ENCODE data around the gene HSPB3.
"Not testable (repeated sequence)": the region's sequence is repeated elsewhere in the genome, so short reads cannot be mapped to it uniquely, and the experiment has no call there.

Gene HSPB3, protein sequence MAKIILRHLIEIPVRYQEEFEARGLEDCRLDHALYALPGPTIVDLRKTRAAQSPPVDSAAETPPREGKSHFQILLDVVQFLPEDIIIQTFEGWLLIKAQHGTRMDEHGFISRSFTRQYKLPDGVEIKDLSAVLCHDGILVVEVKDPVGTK

DNA sequence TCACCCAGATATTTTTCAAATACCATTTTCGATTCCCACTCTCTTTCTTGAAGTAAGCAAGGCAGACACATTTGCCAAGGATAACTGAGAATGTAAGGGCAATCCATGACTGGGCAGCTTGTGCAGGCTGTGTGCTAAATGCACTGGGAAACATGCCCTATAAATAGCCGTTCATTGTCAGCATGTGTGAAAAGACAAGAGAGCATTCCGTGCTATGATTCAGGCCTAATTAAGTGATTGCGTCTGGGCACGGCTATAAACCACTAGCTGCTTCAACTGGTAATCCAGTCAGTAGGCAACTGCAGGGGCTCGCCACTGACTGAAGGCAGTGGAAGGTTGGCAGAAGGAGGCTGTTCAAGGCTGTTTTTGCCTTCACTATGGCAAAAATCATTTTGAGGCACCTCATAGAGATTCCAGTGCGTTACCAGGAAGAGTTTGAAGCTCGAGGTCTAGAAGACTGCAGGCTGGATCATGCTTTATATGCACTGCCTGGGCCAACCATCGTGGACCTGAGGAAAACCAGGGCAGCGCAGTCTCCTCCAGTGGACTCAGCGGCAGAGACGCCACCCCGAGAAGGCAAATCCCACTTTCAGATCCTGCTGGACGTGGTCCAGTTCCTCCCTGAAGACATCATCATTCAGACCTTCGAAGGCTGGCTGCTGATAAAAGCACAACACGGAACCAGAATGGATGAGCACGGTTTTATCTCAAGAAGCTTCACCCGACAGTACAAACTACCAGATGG, at the start of gene HSPB3:
HSPB3 (plus strand) TSS at position 287 of the 745 bp plus-strand sequence; CDS start at position 378, 91 bp downstream.
- ChIA-PET CTCF (interaction anchor here (1.0 kb wide), 1 partner anchor 33 kb away, joined by 3 read pairs; no protein-coding TSS in a partner anchor), POLR2A (no interaction called here)
- no peak for DNase-seq (ENCODE audit: extremely low spot score)
- TF ChIP-seq FOXM1 (IDR thresholded peaks at IDR 0.05; ENCODE audit: borderline replicate concordance) (no peak), TARDBP (IDR thresholded peaks at IDR 0.05) (no peak), LEF1 (IDR thresholded peaks at IDR 0.05; ENCODE audit: borderline replicate concordance) (no peak), SP1 (IDR thresholded peaks at IDR 0.05) (no peak), ZNF384 (IDR thresholded peaks at IDR 0.05) (no peak), FOXA1 (IDR thresholded peaks at IDR 0.05) (no peak), BHLHE40 (IDR thresholded peaks at IDR 0.05; ENCODE audit: borderline replicate concordance) (no peak), SUZ12 (IDR thresholded peaks at IDR 0.05) (no peak), ELF4 (IDR thresholded peaks at IDR 0.05) (no peak), NFRKB (IDR thresholded peaks at IDR 0.05) (no peak), CTBP1 (IDR thresholded peaks at IDR 0.05; ENCODE audit: borderline replicate concordance) (no peak), L3MBTL2 (conservative IDR thresholded peaks at IDR 0.05) (no peak), HDGF (IDR thresholded peaks at IDR 0.05; ENCODE audit: borderline replicate concordance) (no peak), ARNT (IDR thresholded peaks at IDR 0.05) (no peak), FOXK2 (IDR thresholded peaks at IDR 0.05) (no peak)
- TF ChIP-seq, protein P1, sequence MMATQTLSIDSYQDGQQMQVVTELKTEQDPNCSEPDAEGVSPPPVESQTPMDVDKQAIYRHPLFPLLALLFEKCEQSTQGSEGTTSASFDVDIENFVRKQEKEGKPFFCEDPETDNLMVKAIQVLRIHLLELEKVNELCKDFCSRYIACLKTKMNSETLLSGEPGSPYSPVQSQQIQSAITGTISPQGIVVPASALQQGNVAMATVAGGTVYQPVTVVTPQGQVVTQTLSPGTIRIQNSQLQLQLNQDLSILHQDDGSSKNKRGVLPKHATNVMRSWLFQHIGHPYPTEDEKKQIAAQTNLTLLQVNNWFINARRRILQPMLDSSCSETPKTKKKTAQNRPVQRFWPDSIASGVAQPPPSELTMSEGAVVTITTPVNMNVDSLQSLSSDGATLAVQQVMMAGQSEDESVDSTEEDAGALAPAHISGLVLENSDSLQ (IDR thresholded peaks at IDR 0.05) = no peak

DNA sequence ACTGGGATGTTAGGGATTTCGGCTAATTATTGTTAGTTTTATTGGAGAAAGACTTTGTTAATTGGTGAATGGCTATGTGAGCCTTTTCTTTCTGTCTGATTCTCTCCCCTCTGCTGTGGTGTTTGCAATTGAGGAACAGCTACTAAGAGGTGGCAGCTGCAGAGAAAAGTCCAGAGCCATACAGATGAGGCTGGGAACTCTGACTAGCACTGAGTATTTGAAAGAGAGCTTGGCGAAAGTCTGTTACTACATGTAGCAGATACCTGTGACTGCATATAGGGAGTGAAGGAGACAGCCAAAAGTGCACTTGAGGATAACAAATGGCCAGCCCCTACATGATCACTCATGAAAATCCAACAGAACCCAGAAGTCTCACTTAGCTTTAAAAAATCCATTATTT, 44.3 kb upstream of the HSPB3 start:
- TF ChIP-seq LEF1 (IDR thresholded peaks at IDR 0.05; ENCODE audit: borderline replicate concordance) = no peak
- TF ChIP-seq FOXK2 (IDR thresholded peaks at IDR 0.05) = no peak
- ChIA-PET POLR2A (no interaction called here), CTCF (interaction anchor here (1.2 kb wide), 1 partner anchor 8 kb away, joined by 3 read pairs; no protein-coding TSS in a partner anchor)
- DNase-seq (ENCODE audit: extremely low spot score) = no peak

DNA sequence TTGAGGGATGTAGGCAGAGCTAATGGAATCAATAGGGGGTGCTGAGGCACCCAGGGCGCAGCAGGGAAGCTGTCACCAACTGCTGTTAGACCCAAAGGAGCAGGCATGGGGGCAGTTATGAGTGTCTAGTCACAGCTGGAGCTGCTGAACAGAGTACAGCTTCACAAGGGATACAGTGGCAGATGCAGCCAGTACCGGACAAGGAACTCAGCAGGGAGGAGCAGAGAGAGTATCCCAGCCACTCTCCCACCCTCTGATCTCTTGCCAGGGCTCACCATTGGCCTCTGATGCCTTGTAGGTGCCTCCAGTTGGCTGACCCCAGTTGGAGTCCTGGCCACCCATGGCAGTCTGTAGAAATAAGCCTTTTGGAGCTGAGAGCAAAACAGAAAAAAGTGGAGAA, 42.6 kb upstream of the HSPB3 start:
- ChIA-PET POLR2A (interaction anchor here (0.7 kb wide), 1 partner anchor 103 kb away, joined by 3 read pairs; the partner anchor contains the start of gene ARL15), CTCF (interaction anchor here (0.6 to 1.1 kb wide), 3 partner anchors 8 to 1300 kb away, joined by 3 read pairs; no protein-coding TSS in a partner anchor)
- no peak for DNase-seq (ENCODE audit: extremely low spot score)
- no peak for TF ChIP-seq ARNT (IDR thresholded peaks at IDR 0.05)
- TF ChIP-seq FOXM1 (IDR thresholded peaks at IDR 0.05; ENCODE audit: borderline replicate concordance) = no peak
- TF ChIP-seq ZNF384 (IDR thresholded peaks at IDR 0.05) = no peak
- TF ChIP-seq CTBP1 (IDR thresholded peaks at IDR 0.05; ENCODE audit: borderline replicate concordance) = no peak
- TF ChIP-seq LEF1 (IDR thresholded peaks at IDR 0.05; ENCODE audit: borderline replicate concordance) = no peak

DNA sequence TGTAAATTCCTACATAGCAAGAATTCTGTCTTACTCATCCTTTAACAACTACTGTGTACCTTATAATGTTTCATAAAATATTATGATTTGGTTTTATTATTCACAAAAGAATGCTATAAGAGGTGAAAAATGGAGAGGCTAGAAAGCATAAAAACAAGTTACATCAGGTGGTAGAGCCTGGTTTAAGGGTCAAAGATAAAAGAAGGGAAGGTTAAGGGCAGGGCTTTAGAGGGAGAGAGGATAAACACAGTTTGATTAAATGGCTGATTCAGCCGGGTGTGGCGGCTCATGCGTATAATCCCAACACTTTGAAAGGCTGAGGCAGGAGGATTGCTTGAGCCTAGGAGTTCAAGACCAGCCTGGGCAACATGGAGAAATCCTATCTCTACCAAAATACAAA, 40.4 kb upstream of the HSPB3 start:
- ChIA-PET POLR2A (no interaction called here), CTCF (no interaction called here)
- DNase-seq (ENCODE audit: extremely low spot score) = no peak
- TF ChIP-seq, protein P1 (IDR thresholded peaks at IDR 0.05) = no peak
- TF ChIP-seq FOXA1 (IDR thresholded peaks at IDR 0.05) = no peak

DNA sequence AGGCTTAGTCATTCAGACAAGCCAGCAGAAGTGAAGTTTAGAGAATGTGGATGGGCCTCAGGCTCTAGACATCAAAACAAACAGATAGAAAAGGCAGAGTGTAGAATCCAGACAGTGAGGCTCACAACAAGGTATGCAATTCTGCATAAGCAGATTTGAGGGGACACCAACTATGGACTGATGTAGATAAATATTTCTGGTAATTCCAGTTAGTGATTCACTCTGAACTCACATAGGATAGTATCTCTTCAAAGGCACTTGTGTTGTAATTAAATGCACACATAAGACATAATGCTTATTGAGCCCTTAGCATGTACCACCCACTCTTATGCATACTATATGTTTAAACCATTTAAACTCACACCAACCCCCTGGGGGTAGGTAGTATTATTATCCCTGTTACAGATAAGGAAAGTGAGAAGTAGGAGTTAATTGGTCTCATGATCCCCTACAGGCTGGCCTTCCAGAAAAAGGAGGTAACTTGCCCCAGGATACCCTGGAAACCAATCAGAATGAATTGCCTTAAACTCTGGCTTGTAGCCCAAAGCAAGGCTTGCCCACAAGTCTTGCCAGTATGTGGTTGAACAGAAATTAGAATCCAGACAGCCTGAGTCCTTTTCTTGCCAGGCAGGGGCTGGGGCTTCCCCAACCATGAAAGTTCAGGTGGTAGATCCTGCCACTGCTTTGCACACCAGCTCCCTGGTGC, 39.5 kb upstream of the HSPB3 start:
- TF ChIP-seq SUZ12 (IDR thresholded peaks at IDR 0.05) = no peak
- no peak for TF ChIP-seq ARNT (IDR thresholded peaks at IDR 0.05)
- no peak for TF ChIP-seq SP1 (IDR thresholded peaks at IDR 0.05)
- TF ChIP-seq, protein P1 (IDR thresholded peaks at IDR 0.05) = no peak
- no peak for TF ChIP-seq FOXM1 (IDR thresholded peaks at IDR 0.05; ENCODE audit: borderline replicate concordance)
- TF ChIP-seq NFRKB (IDR thresholded peaks at IDR 0.05) = no peak
- no peak for TF ChIP-seq ZNF384 (IDR thresholded peaks at IDR 0.05)
- no peak for TF ChIP-seq TARDBP (IDR thresholded peaks at IDR 0.05)
- no peak for TF ChIP-seq LEF1 (IDR thresholded peaks at IDR 0.05; ENCODE audit: borderline replicate concordance)
- no peak for TF ChIP-seq HDGF (IDR thresholded peaks at IDR 0.05; ENCODE audit: borderline replicate concordance)
- no peak for TF ChIP-seq FOXA1 (IDR thresholded peaks at IDR 0.05)
- no peak for TF ChIP-seq ELF4 (IDR thresholded peaks at IDR 0.05)
- TF ChIP-seq FOXK2 (IDR thresholded peaks at IDR 0.05) = no peak
- no peak for TF ChIP-seq CTBP1 (IDR thresholded peaks at IDR 0.05; ENCODE audit: borderline replicate concordance)
- TF ChIP-seq BHLHE40 (IDR thresholded peaks at IDR 0.05; ENCODE audit: borderline replicate concordance) = no peak
- no peak for DNase-seq (ENCODE audit: extremely low spot score)

DNA sequence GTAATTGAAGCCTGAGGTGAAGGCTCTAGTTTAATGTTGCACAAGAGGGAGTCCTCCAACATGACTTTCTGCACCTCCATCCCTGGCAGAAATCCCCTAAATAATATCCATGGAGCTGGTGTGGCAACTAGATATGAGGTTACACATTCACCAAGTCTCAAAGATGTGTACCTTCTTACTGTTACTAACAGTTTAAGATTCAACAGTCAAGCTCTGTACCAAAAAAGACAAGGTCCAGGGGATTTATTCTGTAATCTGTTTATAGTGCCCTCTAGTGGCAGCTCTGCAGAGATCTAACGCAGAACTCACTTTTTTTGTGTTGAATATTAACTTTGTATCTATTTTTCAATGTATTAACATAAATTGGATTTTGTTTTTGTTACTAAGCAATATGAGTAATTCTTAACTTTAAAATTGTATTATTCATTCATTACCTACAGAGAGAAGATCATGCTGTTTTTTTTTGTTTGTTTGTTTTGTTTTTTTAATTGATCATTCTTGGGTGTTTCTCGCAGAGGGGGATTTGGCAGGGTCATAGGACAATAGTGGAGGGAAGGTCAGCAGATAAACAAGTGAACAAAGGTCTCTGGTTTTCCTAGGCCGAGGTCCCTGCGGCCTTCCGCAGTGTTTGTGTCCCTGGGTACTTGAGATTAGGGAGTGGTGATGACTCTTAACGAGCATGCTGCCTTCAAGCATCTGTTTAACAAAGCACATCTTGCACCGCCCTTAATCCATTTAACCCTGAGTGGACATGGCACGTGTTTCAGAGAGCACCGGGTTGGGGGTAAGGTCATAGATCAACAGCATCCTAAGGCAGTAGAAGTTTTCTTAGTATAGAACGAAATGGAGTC, 35.7 kb upstream of the HSPB3 start:
- ChIA-PET POLR2A (interaction anchor here (1.1 kb wide), 1 partner anchor 109 kb away, joined by 5 read pairs; the partner anchor contains the start of gene ARL15), CTCF (interaction anchor here (0.6 to 1.1 kb wide), 12 partner anchors 9 to 174 kb away, joined by 3 to 6 read pairs (median 4); no protein-coding TSS in a partner anchor)
- DNase-seq (ENCODE audit: extremely low spot score) = peak; percentile 45

More for the DNA sequence above, 39.5 kb upstream of the HSPB3 start:
- ChIA-PET POLR2A (no interaction called here), CTCF (no interaction called here)

DNA sequence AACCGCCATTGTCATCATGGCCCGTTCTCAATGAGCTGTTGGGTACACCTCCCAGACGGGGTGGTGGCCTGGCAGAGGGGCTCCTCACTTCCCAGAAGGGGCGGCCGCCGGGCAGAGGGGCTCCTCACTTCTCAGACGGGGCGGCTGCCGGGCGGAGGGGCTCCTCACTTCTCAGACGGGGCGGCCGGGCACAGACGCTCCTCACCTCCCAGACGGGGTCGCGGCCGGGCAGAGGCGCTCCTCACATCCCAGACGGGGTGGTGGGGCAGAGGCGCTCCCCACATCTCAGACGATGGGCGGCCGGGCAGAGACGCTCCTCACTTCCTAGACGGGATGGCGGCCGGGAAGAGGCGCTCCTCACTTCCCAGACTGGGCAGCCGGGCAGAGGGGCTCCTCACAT, 35.0 kb upstream of the HSPB3 start:
- POLR2A ChIA-PET; DNase-seq (ENCODE audit: extremely low spot score); CTCF ChIA-PET: not testable (repeated sequence)
